HG03432 (cell line): ENCODE data around the gene CAMTA1.

ENCODE experiments used
- ATAC-seq: cut with Tn5 transposase; IDR thresholded peaks from one replicate; pipeline ENCODE4 v1.9.1; 2021; ENCODE audit warnings: mild to moderate bottlenecking, moderate library complexity; ENCODE audit not compliant: unreplicated experiment

The CAMTA1 gene

GRCh38 chr1:7515904-7516303 is 730.6 kb downstream of the CAMTA1 start:
- ATAC-seq, result no peak

- ATAC-seq, result no peak
These were observed 731.1 kb downstream of the CAMTA1 start for GRCh38 chr1:7516341-7516740.

GRCh38 chr1:7516929-7517328 is 731.7 kb downstream of the CAMTA1 start:
- no peak for ATAC-seq

GRCh38 chr1:7517611-7518330 is 732.5 kb downstream of the CAMTA1 start:
- no peak for ATAC-seq

- ATAC-seq, result no peak
These were observed 733.2 kb downstream of the CAMTA1 start for GRCh38 chr1:7518411-7518810.

GRCh38 chr1:7519181-7519860 is 734.1 kb downstream of the CAMTA1 start:
- no peak for ATAC-seq

GRCh38 chr1:7519861-7520395 is 734.7 kb downstream of the CAMTA1 start:
- no peak for ATAC-seq

- no peak for ATAC-seq
These were observed 735.2 kb downstream of the CAMTA1 start for GRCh38 chr1:7520496-7520895.

GRCh38 chr1:7524341-7525337 is 739.4 kb downstream of the CAMTA1 start:
- ATAC-seq, result no peak

- no peak for ATAC-seq
These were observed 740.2 kb downstream of the CAMTA1 start for GRCh38 chr1:7525338-7526063.

GRCh38 chr1:7526196-7526866 is 741.1 kb downstream of the CAMTA1 start:
- no peak for ATAC-seq

- no peak for ATAC-seq
These were observed 741.8 kb downstream of the CAMTA1 start for GRCh38 chr1:7526867-7527732.

GRCh38 chr1:7527733-7528045 is 742.4 kb downstream of the CAMTA1 start:
- ATAC-seq, result no peak

GRCh38 chr1:7528386-7529198 is 743.3 kb downstream of the CAMTA1 start:
- ATAC-seq, result no peak

- ATAC-seq, result no peak
These were observed 744.7 kb downstream of the CAMTA1 start for GRCh38 chr1:7529917-7530316.

GRCh38 chr1:7531562-7532340 is 746.5 kb downstream of the CAMTA1 start:
- ATAC-seq, result no peak

- no peak for ATAC-seq
These were observed 747.8 kb downstream of the CAMTA1 start for GRCh38 chr1:7533006-7533405.
